Brain microvascular endothelial cell (primary cell): ENCODE results near the gene BBX.

Experiments
- DNase-seq: peaks from one replicate; pipeline ENCODE4 v3.0.0-alpha.2; 2020
- H3K27ac ChIP-seq: fragments of 250-450 bp; sonication (Bioruptor Pico); 2 replicates; pipeline ENCODE4 v1.5.1; 2020; ENCODE audit warnings: mild to moderate bottlenecking, moderate library complexity
- H3K27me3 ChIP-seq: fragments of 250-450 bp; sonication (Bioruptor Pico); replicated peaks from 2 replicates; pipeline ENCODE4 v1.5.1; 2020; ENCODE audit warnings: mild to moderate bottlenecking
- H3K36me3 ChIP-seq: fragments of 250-450 bp; sonication (Bioruptor Pico); replicated peaks from 2 replicates; pipeline ENCODE4 v1.5.1; 2020; ENCODE audit warnings: mild to moderate bottlenecking
- H3K4me3 ChIP-seq: 2 replicates; pipeline ENCODE4 v1.5.1; 2011; ENCODE audit warnings: low read depth, mild to moderate bottlenecking, control low read depth, low read length, moderate library complexity
- CTCF ChIP-seq: IDR thresholded peaks from 2 replicates; pipeline ENCODE4 v1.5.1; 2011; ENCODE audit warnings: low read depth, mild to moderate bottlenecking, moderate library complexity, low read length, control low read depth, inconsistent platforms; ENCODE audit errors: missing control alignments
- in situ Hi-C: cut with HindIII; loops from 2 replicates; pipeline ENCODE4 v1.10.0; 2017; ENCODE audit warnings: low sequenced_read_pairs, low pct_ligation_motif_present

The BBX gene

GRCh38 chr3:107797586-107797985, 274.8 kb downstream of the BBX start:
- in situ Hi-C loops = no loop called here
- H3K27ac ChIP-seq = no peak overlapping the region
- DNase-seq = no peak
- H3K4me3 ChIP-seq = no peak overlapping the region
- TF ChIP-seq CTCF = no peak
- H3K36me3 ChIP-seq = peaks cover 10% of the 10 kb centered on the region
- no peaks in the 10 kb centered on the region for H3K27me3 ChIP-seq

- in situ Hi-C loops = no loop called here
- TF ChIP-seq CTCF = no peak
- no peaks in the 10 kb centered on the region for H3K27me3 ChIP-seq
- H3K4me3 ChIP-seq = no peak overlapping the region
- peaks cover 10% of the 10 kb centered on the region for H3K36me3 ChIP-seq
- DNase-seq = peak; percentile 37
- no peak overlapping the region for H3K27ac ChIP-seq
Observed at GRCh38 chr3:107798381-107798780, 275.6 kb downstream of the BBX start.

GRCh38 chr3:107800710-107801109, 277.9 kb downstream of the BBX start:
- H3K36me3 ChIP-seq = peaks cover 14% of the 10 kb centered on the region
- in situ Hi-C loops = no loop called here
- no peaks in the 10 kb centered on the region for H3K27me3 ChIP-seq
- no peak overlapping the region for H3K27ac ChIP-seq
- H3K4me3 ChIP-seq = no peak overlapping the region
- no peak for TF ChIP-seq CTCF
- no peak for DNase-seq

DNA sequence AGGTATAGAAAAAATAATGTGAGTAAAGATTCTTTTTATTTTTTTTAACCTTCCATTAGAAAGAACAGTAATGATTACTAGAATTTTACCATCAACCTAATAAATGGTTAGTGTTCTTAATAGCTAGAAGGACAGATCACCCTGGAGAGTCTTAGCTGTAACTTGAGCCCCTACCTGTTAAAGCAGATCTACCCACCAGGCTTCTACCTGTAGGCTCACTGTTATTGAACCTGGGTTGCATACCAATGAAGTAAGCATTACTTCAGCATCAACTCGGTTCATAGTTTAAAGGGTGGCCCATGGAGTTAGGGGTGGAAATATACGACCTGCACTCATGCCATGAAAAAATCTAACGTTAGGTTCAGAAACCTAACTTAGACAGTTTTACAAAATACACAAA, 280.4 kb downstream of the BBX start:
- H3K36me3 ChIP-seq = peaks cover 14% of the 10 kb centered on the region
- in situ Hi-C loops = no loop called here

DNA sequence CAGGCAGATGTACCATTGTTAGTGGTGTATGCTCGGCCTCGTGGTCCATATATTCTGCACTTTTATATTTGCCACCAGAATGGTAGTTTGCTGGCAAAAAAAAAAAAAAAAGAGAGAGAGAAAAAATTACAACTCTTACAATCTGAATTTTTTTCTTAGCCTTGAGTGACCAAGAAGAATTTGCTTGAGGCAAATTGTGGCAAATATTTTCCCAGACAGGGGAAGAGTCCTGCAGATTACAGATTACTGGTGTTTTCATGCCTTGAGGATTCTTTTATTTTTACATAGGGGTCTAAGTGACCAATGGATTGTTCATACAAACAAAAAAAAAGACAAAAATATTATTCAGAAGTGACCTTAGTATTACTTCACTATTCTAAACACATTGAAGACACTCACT, 283.3 kb downstream of the BBX start:
- Histone ChIP-seq H3K36me3 (peaks cover 11% of the 10 kb centered on the region), H3K27me3 (no peaks in the 10 kb centered on the region), H3K4me3 (no peak overlapping the region), H3K27ac (no peak overlapping the region)
- in situ Hi-C loops = no loop called here
- DNase-seq = no peak
- TF ChIP-seq CTCF = no peak

More for the DNA sequence above, 280.4 kb downstream of the BBX start:
- Histone ChIP-seq H3K27me3 (no peaks in the 10 kb centered on the region), H3K4me3 (no peak overlapping the region), H3K27ac (no peak overlapping the region)
- no peak for DNase-seq
- TF ChIP-seq CTCF = no peak

GRCh38 chr3:107806536-107806935, 283.8 kb downstream of the BBX start:
- DNase-seq = no peak
- Histone ChIP-seq H3K4me3 (no peak overlapping the region), H3K27me3 (no peaks in the 10 kb centered on the region), H3K36me3 (peaks cover 7% of the 10 kb centered on the region), H3K27ac (no peak overlapping the region)
- in situ Hi-C loops = no loop called here
- no peak for TF ChIP-seq CTCF
